Transverse colon (tissue), 4 donors: ENCODE results near the gene BTBD2.

ENCODE experiments used
- CTCF ChIP-seq, 5 experiments: fragments of 200-600 bp in 3 of 5; fragments of 450-650 bp in 2 of 5; sonication (generic) in 3 of 5; IDR thresholded peaks; 1 replicate in 2 of 5; 2 replicates in 3 of 5; pipeline ENCODE4 v1.5.1; 2016 to 2017; ENCODE audit warnings: antibody characterized with exemption in 5 of 5, inconsistent platforms in 3 of 5, mild to moderate bottlenecking in 2 of 5, moderate library complexity in 1 of 5
- POLR2AphosphoS5 ChIP-seq, 3 donors: sonication (generic); formaldehyde crosslinking; IDR thresholded peaks; one replicate each; pipeline ENCODE4 v1.6.1; 2016; ENCODE audit warnings: antibody characterized with exemption in 3 of 3

- TF ChIP-seq CTCF (IDR thresholded peaks at IDR 0.05) (no peak), POLR2AphosphoS5 (IDR thresholded peaks at IDR 0.05) (no peak)
Measured at GRCh38 chr19:1992759-1993260, 22.7 kb downstream of the BTBD2 start.
